ENCODE data around the gene FUOM.
"Not testable (repeated sequence)": the region's sequence is repeated elsewhere in the genome, so short reads cannot be mapped to it uniquely, and the experiment has no call there.

FUOM gene

GRCh38 chr10:133388236-133388972, 30.6 kb upstream of the FUOM start:
- DNase-seq: no peak

- DNase-seq: not testable (repeated sequence)
These were observed 29.1 kb upstream of the FUOM start for GRCh38 chr10:133386951-133387350.

- DNase-seq: no peak
These were observed 27.4 kb upstream of the FUOM start for GRCh38 chr10:133385214-133385613.

GRCh38 chr10:133384071-133384470, 26.3 kb upstream of the FUOM start:
- DNase-seq: no peak

GRCh38 chr10:133383551-133383950, 25.7 kb upstream of the FUOM start:
- no peak for DNase-seq

- no peak for DNase-seq
These were observed 23.2 kb upstream of the FUOM start for GRCh38 chr10:133381036-133381435.

GRCh38 chr10:133379801-133380666, 22.2 kb upstream of the FUOM start:
- no peak for DNase-seq

- DNase-seq: peak; percentile 68
These were observed 21.5 kb upstream of the FUOM start, which contains the start of gene PAOX for GRCh38 chr10:133379152-133379800. Gene PAOX (plus strand): TSS chr10:133379262. CDS start chr10:133379317, 55 bp downstream.

- DNase-seq: peak; percentile 51 to 57
These were observed 20.7 kb upstream of the FUOM start for GRCh38 chr10:133378251-133379096.

GRCh38 chr10:133377818-133378250, 20.0 kb upstream of the FUOM start:
- DNase-seq: no peak

GRCh38 chr10:133377025-133377817, 19.4 kb upstream of the FUOM start:
- DNase-seq: no peak

GRCh38 chr10:133376183-133376582, 18.4 kb upstream of the FUOM start:
- not testable (repeated sequence) for DNase-seq

- no peak for DNase-seq
These were observed 17.7 kb upstream of the FUOM start for GRCh38 chr10:133375357-133376115.

GRCh38 chr10:133373174-133374090, 15.6 kb upstream of the FUOM start, which contains the start of gene ECHS1:
Gene ECHS1 (minus strand): TSS chr10:133373354. CDS start chr10:133373333, 21 bp downstream.
- peak; percentile 93 to 94 for DNase-seq

- DNase-seq: no peak
These were observed 14.7 kb upstream of the FUOM start for GRCh38 chr10:133372507-133372906.

GRCh38 chr10:133370030-133370786, 12.4 kb upstream of the FUOM start:
- no peak for DNase-seq

GRCh38 chr10:133368153-133368552, 10.3 kb upstream of the FUOM start:
- DNase-seq: no peak

- not testable (repeated sequence) for DNase-seq
These were observed 9.6 kb upstream of the FUOM start for GRCh38 chr10:133367461-133367860.

GRCh38 chr10:133366751-133367150, 8.9 kb upstream of the FUOM start:
- DNase-seq: no peak

All from CD4-positive, alpha-beta T cell treated with Interleukin-1 beta for 1 hour (primary cell).